Measurements from ENCODE around the gene PMS1.

GRCh38 chr2:189783451-189783926, 761 bp upstream of the PMS1 start:
- TF ChIP-seq ATF2 (CRISPR knock-in tag; IDR thresholded peaks at IDR 0.05) (no peak), MLX (CRISPR knock-in tag; conservative IDR thresholded peaks at IDR 0.05) (no peak)
